Left ventricle myocardium inferior (tissue), 1 donor: Measurements from ENCODE around the gene NUB1. TPM values are rescaled to one million over a fixed set of nuclear protein-coding genes. Genes with fewer than 3 reads are reported as not detected.

Experiments used
- DNase-seq: peaks from one replicate; pipeline ENCODE4 v3.0.0-alpha.2; 2020
- H3K27ac ChIP-seq: fragments of 200-600 bp; replicated peaks from 2 replicates; pipeline ENCODE4 v1.8.0; 2021
- H3K27me3 ChIP-seq: fragments of 200-600 bp; 2 replicates; pipeline ENCODE4 v1.8.0; 2021; ENCODE audit warnings: low read depth
- H3K36me3 ChIP-seq: fragments of 200-600 bp; 2 replicates; pipeline ENCODE4 v1.8.0; 2021
- H3K4me1 ChIP-seq: fragments of 200-600 bp; 2 replicates; pipeline ENCODE4 v1.8.0; 2021
- H3K4me3 ChIP-seq: fragments of 200-600 bp; 2 replicates; pipeline ENCODE4 v1.8.0; 2021; ENCODE audit warnings: mild to moderate bottlenecking, moderate library complexity
- H3K9me3 ChIP-seq: fragments of 200-600 bp; replicated peaks from 2 replicates; pipeline ENCODE4 v1.8.0; 2021
- CTCF ChIP-seq: fragments of 200-600 bp; IDR thresholded peaks from 2 replicates; pipeline ENCODE4 v1.8.0; 2021; ENCODE audit warnings: antibody characterized with exemption, mild to moderate bottlenecking, borderline replicate concordance
- intact Hi-C: fragments of 100-400 bp; cut with micrococcal nuclease; formaldehyde crosslinking; loops from one replicate; pipeline ENCODE4 v1.11.0; 2022
- total RNA-seq: library from RNA; stranded (reverse); fragmentation: NEBNext Ultra II Directional; extraction: Animal tissue kit (Norgen Biotek cat#: 25700); gene quantifications from one replicate; pipeline ENCODE4 v1.2.1, GENCODE V29; 2021
- donor health status: DM: no; HTN: yes; CAD: no; lungs with severe emphysema.

Gene NUB1
- total RNA-seq, 1 donor from 2014 or later: 39.5 TPM

GRCh38 chr7:151375530-151376217, 34.1 kb downstream of the NUB1 start:
- no peaks in the 10 kb centered on the region for H3K4me1 ChIP-seq
- no peak overlapping the region for H3K4me3 ChIP-seq
- intact Hi-C loops: no loop called here
- no peaks in the 10 kb centered on the region for H3K9me3 ChIP-seq
- no peak overlapping the region for H3K27ac ChIP-seq
- H3K27me3 ChIP-seq: no peaks in the 10 kb centered on the region
- no peak for TF ChIP-seq CTCF
- no peak for DNase-seq
- H3K36me3 ChIP-seq: peaks cover 81% of the 10 kb centered on the region

- Histone ChIP-seq H3K4me3 (no peak overlapping the region), H3K9me3 (no peaks in the 10 kb centered on the region), H3K27ac (no peak overlapping the region), H3K27me3 (peaks cover under 1% of the 10 kb centered on the region), H3K36me3 (peaks cover 74% of the 10 kb centered on the region), H3K4me1 (peaks cover 6% of the 10 kb centered on the region)
- intact Hi-C loops: no loop called here
- no peak for TF ChIP-seq CTCF
- DNase-seq: no peak
Observed at GRCh38 chr7:151376218-151376902, 34.7 kb downstream of the NUB1 start.

GRCh38 chr7:151377406-151377805, 35.8 kb downstream of the NUB1 start:
- Histone ChIP-seq H3K4me3 (no peak overlapping the region), H3K36me3 (peaks cover 63% of the 10 kb centered on the region), H3K27ac (no peak overlapping the region), H3K27me3 (peaks cover 11% of the 10 kb centered on the region), H3K9me3 (no peaks in the 10 kb centered on the region), H3K4me1 (peaks cover 17% of the 10 kb centered on the region)
- intact Hi-C loops: no loop called here
- DNase-seq: no peak
- no peak for TF ChIP-seq CTCF

GRCh38 chr7:151378011-151378410, 36.4 kb downstream of the NUB1 start:
- intact Hi-C loops: no loop called here

More at GRCh38 chr7:151378011-151378410, 36.4 kb downstream of the NUB1 start:
- no peak for DNase-seq
- Histone ChIP-seq H3K36me3 (peaks cover 58% of the 10 kb centered on the region), H3K27me3 (peaks cover 17% of the 10 kb centered on the region), H3K27ac (no peak overlapping the region), H3K4me3 (no peak overlapping the region), H3K9me3 (no peaks in the 10 kb centered on the region), H3K4me1 (peaks cover 17% of the 10 kb centered on the region)
- no peak for TF ChIP-seq CTCF
